Liver (tissue), 9 donors: ENCODE measurements around the gene CUX1. TPM values are rescaled to one million over a fixed set of nuclear protein-coding genes. Genes with fewer than 3 reads are reported as not detected.

Source experiments
- DNase-seq: peaks from one replicate; pipeline ENCODE4 v3.0.0-alpha.2; 2017; ENCODE audit warnings: low spot score
- H3K27ac ChIP-seq, 2 donors: one replicate each; pipeline ENCODE4 v1.7.0; 2013; ENCODE audit warnings: inconsistent platforms in 2 of 2, low read length in 2 of 2, control low read depth in 1 of 2, low read depth in 1 of 2, mild to moderate bottlenecking in 1 of 2
- H3K27me3 ChIP-seq, 4 donors: one replicate each; pipeline versions ENCODE4 v1.6.1 to v1.7.0; 2013; ENCODE audit warnings: low read length in 3 of 4, inconsistent platforms in 1 of 4, mild to moderate bottlenecking in 1 of 4, moderate library complexity in 1 of 4; ENCODE audit not compliant: control insufficient read depth in 4 of 4, insufficient read depth in 4 of 4
- H3K36me3 ChIP-seq, 4 donors: one replicate each; pipeline versions ENCODE4 v1.6.1 to v1.7.0; 2013; ENCODE audit warnings: low read length in 3 of 4, mild to moderate bottlenecking in 3 of 4, low read depth in 1 of 4, moderate library complexity in 1 of 4; ENCODE audit not compliant: control insufficient read depth in 4 of 4, insufficient read depth in 3 of 4
- H3K4me1 ChIP-seq, 4 donors: one replicate each; pipeline versions ENCODE4 v1.6.1 to v1.7.0; 2013; ENCODE audit warnings: low read length in 3 of 4, mild to moderate bottlenecking in 3 of 4, moderate library complexity in 1 of 4; ENCODE audit not compliant: control insufficient read depth in 4 of 4, insufficient read depth in 4 of 4
- H3K4me3 ChIP-seq, 3 donors: one replicate each; pipeline versions ENCODE4 v1.6.1 to v1.7.0; 2013; ENCODE audit warnings: low read length in 3 of 3, control low read depth in 1 of 3, low read depth in 1 of 3, mild to moderate bottlenecking in 1 of 3
- H3K9ac ChIP-seq, 2 donors: one replicate each; pipeline ENCODE4 v1.7.0; 2013; ENCODE audit warnings: low read length in 2 of 2, mild to moderate bottlenecking in 2 of 2, moderate library complexity in 2 of 2, control low read depth in 1 of 2, low read depth in 1 of 2
- H3K9me3 ChIP-seq, 4 donors: one replicate each; pipeline versions ENCODE4 v1.6.1 to v1.7.0; 2013; ENCODE audit warnings: low read length in 3 of 4; ENCODE audit not compliant: control insufficient read depth in 4 of 4
- FOXA1 ChIP-seq: IDR thresholded peaks from 2 replicates; pipeline ENCODE4 v1.6.1; 2016; ENCODE audit warnings: antibody characterized with exemption
- GABPA ChIP-seq, 2 donors: IDR thresholded peaks in 1 of 2; conservative IDR thresholded peaks in 1 of 2; 2 replicates each; pipeline ENCODE4 v1.6.1; 2016; ENCODE audit warnings: antibody characterized with exemption in 2 of 2, mild to moderate bottlenecking in 1 of 2, moderate library complexity in 1 of 2
- HNF4A ChIP-seq, 2 donors: conservative IDR thresholded peaks; 2 replicates each; pipeline ENCODE4 v1.6.1; 2016; ENCODE audit warnings: antibody characterized with exemption in 2 of 2, mild to moderate bottlenecking in 2 of 2
- HNF4G ChIP-seq: IDR thresholded peaks from 2 replicates; pipeline ENCODE4 v1.6.1; 2016; ENCODE audit warnings: antibody characterized with exemption
- JUND ChIP-seq, 2 donors: IDR thresholded peaks; 2 replicates each; pipeline ENCODE4 v1.6.1; 2016; ENCODE audit warnings: antibody characterized with exemption in 2 of 2
- MAX ChIP-seq: IDR thresholded peaks from 2 replicates; pipeline ENCODE4 v1.6.1; 2016; ENCODE audit warnings: antibody characterized with exemption
- NR2F2 ChIP-seq: IDR thresholded peaks from 2 replicates; pipeline ENCODE4 v1.6.1; 2016; ENCODE audit warnings: antibody characterized with exemption
- RAD21 ChIP-seq, 2 donors: IDR thresholded peaks; 2 replicates each; pipeline ENCODE4 v1.6.1; 2016; ENCODE audit warnings: antibody characterized with exemption in 2 of 2, mild to moderate bottlenecking in 2 of 2
- REST ChIP-seq: IDR thresholded peaks from 2 replicates; pipeline ENCODE4 v1.6.1; 2016; ENCODE audit warnings: antibody characterized with exemption, mild to moderate bottlenecking
- RXRA ChIP-seq, 2 donors: IDR thresholded peaks; 2 replicates each; pipeline ENCODE4 v1.6.1; 2017 to 2018; ENCODE audit warnings: antibody characterized with exemption in 2 of 2, mild to moderate bottlenecking in 1 of 2
- SP1 ChIP-seq: IDR thresholded peaks from 2 replicates; pipeline ENCODE4 v1.6.1; 2018; ENCODE audit warnings: antibody characterized with exemption, mild to moderate bottlenecking
- TAF1 ChIP-seq: conservative IDR thresholded peaks from 2 replicates; pipeline ENCODE4 v1.6.1; 2016; ENCODE audit warnings: antibody characterized with exemption, mild to moderate bottlenecking
- YY1 ChIP-seq: IDR thresholded peaks from 2 replicates; pipeline ENCODE4 v1.6.1; 2016; ENCODE audit warnings: antibody characterized with exemption, mild to moderate bottlenecking
- ZBTB33 ChIP-seq: IDR thresholded peaks from 2 replicates; pipeline ENCODE4 v1.6.1; 2016; ENCODE audit warnings: antibody characterized with exemption
- WGBS: extraction: QIAGEN DNeasy Blood & Tissue Kit; methylation state at CpG from one replicate; pipeline ENCODE4 v1.1.7; 2013; 5-methylcytosine and 5-hydroxymethylcytosine counted together
- polyA plus RNA-seq, 2 donors: library from polyadenylated mRNA; stranded (reverse) in 1 of 2; unstranded in 1 of 2; fragments of 200-250 nt in 1 of 2; fragments of >200 nt in 1 of 2; fragmentation: Nextera tagmentation in 1 of 2; extraction: Ambion mirVana in 1 of 2; gene quantifications; one replicate each; pipeline versions ENCODE4 v1.2.1 to v1.2.3, GENCODE V29; 2013 to 2015
- total RNA-seq, 2 donors: library from RNA; depleted of rRNA; stranded (reverse); fragments of >200 nt; gene quantifications; one replicate each; pipeline ENCODE4 v1.2.3, GENCODE V29; 2014
- donor health status: healthy.
- donor health status: healthy.
- donor health status: healthy.
- donor health status: healthy.
- donor health status: healthy.

CUX1 gene
- total and polyA plus RNA-seq, 4 donors, result 18.6 to 40.6 (median 21.4) TPM

GRCh38 chr7:101923602-101923985 is 106.2 kb downstream of the CUX1 start:
- no peaks in the 10 kb centered on the region for H3K27me3 ChIP-seq
- H3K4me3 ChIP-seq, result no peak overlapping the region
- H3K36me3 ChIP-seq, result peaks cover 0 to 3% (median 0%) of the 10 kb centered on the region in 4 donors
- H3K9me3 ChIP-seq, result no peaks in the 10 kb centered on the region
- WGBS, result 94% methylated on average over 11 of the region's 11 CpGs
- TF ChIP-seq ZBTB33, result no peak
- no peak for DNase-seq
- H3K9ac ChIP-seq, result no peak overlapping the region
- no peak overlapping the region for H3K27ac ChIP-seq
- H3K4me1 ChIP-seq, result peaks cover 0 to 7% (median 4%) of the 10 kb centered on the region in 4 donors

GRCh38 chr7:101924171-101924570 is 106.7 kb downstream of the CUX1 start:
- H3K9ac ChIP-seq, result no peak overlapping the region
- WGBS, result 86% methylated on average over 9 of the region's 9 CpGs
- TF ChIP-seq JUND (IDR thresholded peaks at IDR 0.05), result no peak
- TF ChIP-seq YY1, result no peak
- TF ChIP-seq HNF4G, result no peak
- no peak for TF ChIP-seq HNF4A (conservative IDR thresholded peaks at IDR 0.05)
- no peak for TF ChIP-seq ZBTB33
- no peak for TF ChIP-seq SP1
- no peak for TF ChIP-seq REST
- TF ChIP-seq FOXA1, result no peak
- TF ChIP-seq RXRA (IDR thresholded peaks at IDR 0.05), result no peak

GRCh38 chr7:101926265-101926664 is 108.8 kb downstream of the CUX1 start:
- Histone ChIP-seq H3K4me3 (no peak overlapping the region), H3K9ac (no peak overlapping the region), H3K36me3 (no peaks in the 10 kb centered on the region), H3K9me3 (peaks cover 0 to 3% (median 1%) of the 10 kb centered on the region in 4 donors), H3K27ac (no peak overlapping the region), H3K27me3 (no peaks in the 10 kb centered on the region), H3K4me1 (peaks cover 0 to 7% (median 4%) of the 10 kb centered on the region in 4 donors)
- DNase-seq, result no peak
- WGBS, result 91% methylated on average over 3 of the region's 3 CpGs
- TF ChIP-seq HNF4G (no peak), HNF4A (conservative IDR thresholded peaks at IDR 0.05) (no peak), MAX (no peak), ZBTB33 (no peak), YY1 (no peak), JUND (IDR thresholded peaks at IDR 0.05) (no peak), NR2F2 (no peak), GABPA (IDR thresholded peaks at IDR 0.05 in 1 of 2, conservative IDR thresholded peaks at IDR 0.05 in 1 of 2) (no peak), RAD21 (IDR thresholded peaks at IDR 0.05) (no peak), TAF1 (no peak)

More at GRCh38 chr7:101924171-101924570, 106.7 kb downstream of the CUX1 start:
- DNase-seq, result no peak
- Histone ChIP-seq H3K36me3 (peaks cover 0 to 3% (median 0%) of the 10 kb centered on the region in 4 donors), H3K27me3 (no peaks in the 10 kb centered on the region), H3K27ac (no peak overlapping the region), H3K9me3 (no peaks in the 10 kb centered on the region), H3K4me3 (no peak overlapping the region), H3K4me1 (peaks cover 0 to 7% (median 4%) of the 10 kb centered on the region in 4 donors)
